HepG2 (cell line): ENCODE results near the gene FN1. TPM values are rescaled to one million over a fixed set of nuclear protein-coding genes. Genes with fewer than 3 reads are reported as not detected.

ENCODE experiments used
- ATAC-seq: fragments of 200-7000 bp; cut with Tn5 transposase; 3 replicates; pipeline ENCODE4 v1.9.1; 2020; ENCODE audit warnings: mild to moderate bottlenecking, moderate library complexity
- BruUV-seq: library from RNA; stranded (reverse); fragments of 400-500 nt; replicated peaks from 2 replicates; lab custom pipeline; 2021; lab: Mats Ljungman, UMichigan
- CTCF ChIA-PET: fragments of 300-600 bp; formaldehyde crosslinking; extraction: SDS; loops from one replicate; lab custom pipeline; 2021; ENCODE audit warnings: low total read pairs, inconsistent platforms, low intra/inter-chr PET ratio; lab: Yijun Ruan, JAX
- POLR2A ChIA-PET: fragments of 350-600 bp; sonication (Branson Sonifier 250); formaldehyde crosslinking; loops from one replicate; lab custom pipeline; 2020; ENCODE audit warnings: antibody characterized with exemption, inconsistent platforms; lab: Yijun Ruan, JAX
- DNase-seq: peaks from one replicate; pipeline ENCODE4 v3.0.0-alpha.2; 2015; ENCODE audit warnings: low spot score
- FAIRE-seq: peaks from 3 replicates; lab custom pipeline; 2011; peaks lifted over from hg19 to GRCh38; lab: Jason Lieb, UNC
- H2AFZ ChIP-seq: one replicate; pipeline ENCODE4 v1.6.1; 2011; ENCODE audit warnings: low read length, inconsistent platforms
- H3K27ac ChIP-seq: fragments of 300-600 bp; 3 replicates; pipeline ENCODE4 v1.8.0; 2011; ENCODE audit warnings: mixed run types, mild to moderate bottlenecking, mixed read lengths, low read length, inconsistent platforms; ENCODE audit not compliant: insufficient read depth; ENCODE audit errors: extremely low read length
- H3K27me3 ChIP-seq, 2 experiments: fragments of 200-600 bp in 1 of 2; 2 replicates in 1 of 2; 3 replicates in 1 of 2; pipeline versions ENCODE4 v1.6.0 to v1.8.0; 2011; ENCODE audit warnings: low read length in 2 of 2, mild to moderate bottlenecking in 2 of 2, moderate library complexity in 2 of 2, inconsistent platforms in 1 of 2; ENCODE audit not compliant: insufficient read depth in 2 of 2, control insufficient read depth in 1 of 2
- H3K36me3 ChIP-seq, 2 experiments: fragments of 200-600 bp in 1 of 2; replicated peaks in 1 of 2; 2 replicates in 1 of 2; 3 replicates in 1 of 2; pipeline versions ENCODE4 v1.5.1 to v1.8.0; 2011; ENCODE audit warnings: low read length in 2 of 2, inconsistent platforms in 1 of 2; ENCODE audit not compliant: insufficient read depth in 2 of 2, control insufficient read depth in 1 of 2
- H3K4me1 ChIP-seq: 2 replicates; pipeline ENCODE4 v1.5.1; 2012; ENCODE audit warnings: low read length, inconsistent platforms; ENCODE audit not compliant: insufficient read depth
- H3K4me2 ChIP-seq: 2 replicates; pipeline ENCODE4 v1.6.0; 2011; ENCODE audit warnings: low read depth, low read length, inconsistent platforms
- H3K4me3 ChIP-seq, 3 experiments: fragments of 200-600 bp in 1 of 3; sonication (generic), shearing (Covaris generic) in 1 of 3; replicated peaks in 1 of 3; 2 replicates each; pipeline ENCODE4 v1.5.1; 2011 to 2016; ENCODE audit warnings: low read length in 3 of 3, inconsistent platforms in 2 of 3, low read depth in 2 of 3, mild to moderate bottlenecking in 2 of 3, control low read depth in 1 of 3, mixed read lengths in 1 of 3; ENCODE audit not compliant: insufficient read depth in 1 of 3
- H3K79me2 ChIP-seq: one replicate; pipeline ENCODE4 v1.6.1; 2011; ENCODE audit warnings: low read length, inconsistent platforms; ENCODE audit not compliant: insufficient read depth
- H3K9ac ChIP-seq: 2 replicates; pipeline ENCODE4 v1.6.0; 2011; ENCODE audit warnings: mild to moderate bottlenecking, low read depth, low read length, inconsistent platforms; ENCODE audit not compliant: insufficient read depth
- H3K9me3 ChIP-seq: 2 replicates; pipeline ENCODE4 v1.5.1; 2012; ENCODE audit warnings: mild to moderate bottlenecking, low read length
- H4K20me1 ChIP-seq: 2 replicates; pipeline ENCODE4 v1.6.0; 2011; ENCODE audit warnings: inconsistent platforms, mild to moderate bottlenecking, low read length, moderate library complexity; ENCODE audit not compliant: insufficient read depth
- AGO2 ChIP-seq: fragments of 200-400 bp; formaldehyde crosslinking; optimal IDR thresholded peaks from 2 replicates; pipeline ENCODE3; 2017; ENCODE audit warnings: mild to moderate bottlenecking, low read depth, low read length, moderate library complexity
- HNRNPUL1 ChIP-seq: fragments of 200-400 bp; formaldehyde crosslinking; IDR thresholded peaks from 2 replicates; pipeline ENCODE4 v1.6.1; 2017; ENCODE audit warnings: low read depth, mild to moderate bottlenecking, low read length, moderate library complexity
- POLR2G ChIP-seq: fragments of 200-400 bp; formaldehyde crosslinking; IDR thresholded peaks from 2 replicates; pipeline ENCODE4 v1.6.1; 2018; ENCODE audit warnings: mild to moderate bottlenecking, low read depth, low read length, moderate library complexity
- RBM22 ChIP-seq: fragments of 200-400 bp; formaldehyde crosslinking; optimal IDR thresholded peaks from 2 replicates; pipeline ENCODE3; 2017; ENCODE audit warnings: mild to moderate bottlenecking, low read length, moderate library complexity
- RBM39 ChIP-seq: fragments of 200-400 bp; formaldehyde crosslinking; IDR thresholded peaks from one replicate; pipeline ENCODE4 v1.6.1; 2018; ENCODE audit warnings: antibody characterized with exemption, mild to moderate bottlenecking, low read depth, low read length; ENCODE audit not compliant: poor library complexity, severe bottlenecking
- SYNCRIP ChIP-seq: fragments of 200-400 bp; formaldehyde crosslinking; IDR thresholded peaks from 2 replicates; pipeline ENCODE4 v1.6.1; 2018; ENCODE audit warnings: mild to moderate bottlenecking, low read depth, low read length; ENCODE audit not compliant: insufficient read depth
- TCF12 ChIP-seq, 2 experiments: fragments of 450-650 bp in 1 of 2; sonication (generic) in 1 of 2; formaldehyde crosslinking in 1 of 2; IDR thresholded peaks; 2 replicates each; pipeline versions ENCODE4 v1.6.1 to v1.8.0; 2017 to 2022; ENCODE audit warnings: antibody characterized with exemption in 1 of 2, mild to moderate bottlenecking in 1 of 2, missing genetic modification reagents in 1 of 2, moderate library complexity in 1 of 2
- ZNF564 ChIP-seq: sonication (generic); formaldehyde crosslinking; IDR thresholded peaks from 2 replicates; pipeline ENCODE4 v1.8.1; 2023; ENCODE audit warnings: mild to moderate bottlenecking, missing genetic modification reagents
- ZNF816 ChIP-seq: sonication (generic); formaldehyde crosslinking; IDR thresholded peaks from 2 replicates; pipeline ENCODE4 v1.8.0; 2022; ENCODE audit warnings: missing genetic modification reagents, mild to moderate bottlenecking, borderline replicate concordance
- WGBS: methylation state at CpG from one replicate; pipeline ENCODE4 v1.1.6; 2017; ENCODE audit warnings: low lambda C conversion rate; 5-methylcytosine and 5-hydroxymethylcytosine counted together
- in situ Hi-C: cut with HindIII; loops from 2 replicates; pipeline ENCODE4 v1.10.0; 2017; ENCODE audit warnings: low pct_unique_long_range_greater_than_20kb; ENCODE audit not compliant: extremely low pct_ligation_motif_present
- intact Hi-C: fragments of 100-400 bp; cut with micrococcal nuclease; formaldehyde crosslinking; loops from one replicate; pipeline ENCODE4 v1.10.0; 2022; ENCODE audit not compliant: unreplicated experiment
- polyA plus RNA-seq, 8 experiments: library from polyadenylated mRNA; depleted of rRNA in 3 of 8; stranded (reverse) in 7 of 8; unstranded in 1 of 8; fragments of >200 nt; fragmentation: Illumina TruSeq in 4 of 8; extraction: Trizol in 4 of 8; gene quantifications; 2 replicates each; pipeline versions ENCODE4 v1.2.1 to v1.2.3, GENCODE V29; 2011 to 2016; ENCODE audit warnings: low read depth in 4 of 8, missing spikeins in 1 of 8, mixed read lengths in 1 of 8; ENCODE audit not compliant: insufficient read depth in 1 of 8
- total RNA-seq, 5 experiments: library from RNA; depleted of rRNA; stranded (reverse); fragments of >200 nt; fragmentation: Illumina TruSeq; extraction: Trizol; gene quantifications; 2 replicates each; pipeline ENCODE4 v1.2.3, GENCODE V29; 2016; ENCODE audit warnings: low read depth in 1 of 5
- TF ChIP-seq, protein P1 (sequence below): sonication (generic); formaldehyde crosslinking; IDR thresholded peaks from 2 replicates; pipeline ENCODE4 v1.4.0; 2020; ENCODE audit warnings: missing genetic modification reagents
- TF ChIP-seq, protein P2 (sequence below): sonication (generic); formaldehyde crosslinking; IDR thresholded peaks from 2 replicates; pipeline ENCODE4 v1.4.0; 2020; ENCODE audit warnings: missing genetic modification reagents, low read depth, mild to moderate bottlenecking, borderline replicate concordance
- TF ChIP-seq, protein P3 (sequence below): sonication (generic); formaldehyde crosslinking; IDR thresholded peaks from 2 replicates; pipeline ENCODE4 v1.4.0; 2020; ENCODE audit warnings: missing genetic modification reagents

FN1 gene
- total and polyA plus RNA-seq, 2 of the 13 experiments (the other 11 are each of a cell fraction or from before 2014, with no cell fraction given): 1,847 to 6,471 TPM

DNA sequence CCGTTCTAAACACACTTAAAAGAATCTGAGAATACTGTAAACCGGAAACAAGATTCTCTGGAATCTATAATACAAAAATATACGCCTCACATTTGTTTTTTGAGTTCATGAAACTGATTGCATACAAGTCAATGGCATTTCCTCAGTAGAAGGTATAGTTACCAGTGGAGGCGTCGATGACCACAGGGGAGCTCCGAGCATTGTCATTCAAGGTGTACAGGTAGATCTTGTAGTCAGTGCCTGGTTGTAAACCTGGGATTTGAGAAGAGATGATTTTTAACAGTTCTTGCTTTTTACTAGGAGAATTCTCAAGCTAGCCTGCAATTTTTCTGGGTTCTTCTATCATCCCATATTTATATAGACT, 60.4 kb downstream of the FN1 start:
- no peak for DNase-seq
- Histone ChIP-seq H3K4me1 (no peaks in the 10 kb centered on the region), H3K9me3 (no peaks in the 10 kb centered on the region), H3K36me3 (peaks cover 49 to 97% of the 10 kb centered on the region in 2 experiments), H3K79me2 (no peaks in the 10 kb centered on the region), H3K4me3 (no peak overlapping the region), H3K27me3 (no peaks in the 10 kb centered on the region), H4K20me1 (peaks cover 9% of the 10 kb centered on the region), H3K27ac (no peak overlapping the region), H2AFZ (no peak overlapping the region), H3K4me2 (no peak overlapping the region), H3K9ac (no peak overlapping the region)
- WGBS: 97% methylated on average over 6 of the region's 6 CpGs
- intact Hi-C loops (no loop called here), in situ Hi-C loops (no loop called here)
- ChIA-PET POLR2A (interaction anchor here (1.1 kb wide), 1 partner anchor 27 kb away, joined by 3 read pairs; no protein-coding TSS in a partner anchor), CTCF (no interaction called here)
- peak; percentile 51; the same call in 1 of the 2 replicates for TF ChIP-seq POLR2G
- peak; percentile 93 for TF ChIP-seq RBM22
- TF ChIP-seq AGO2: peak; percentile 63
- TF ChIP-seq ZNF816: peak; percentile 13; the same call in 1 of the 2 replicates
- TF ChIP-seq TCF12 (IDR thresholded peaks at IDR 0.05): no peak
- TF ChIP-seq TCF12 (CRISPR knock-in tag; IDR thresholded peaks at IDR 0.05): no peak
- BruUV-seq: no TSS peak
- no peak for ATAC-seq
- no peak for FAIRE-seq

DNA sequence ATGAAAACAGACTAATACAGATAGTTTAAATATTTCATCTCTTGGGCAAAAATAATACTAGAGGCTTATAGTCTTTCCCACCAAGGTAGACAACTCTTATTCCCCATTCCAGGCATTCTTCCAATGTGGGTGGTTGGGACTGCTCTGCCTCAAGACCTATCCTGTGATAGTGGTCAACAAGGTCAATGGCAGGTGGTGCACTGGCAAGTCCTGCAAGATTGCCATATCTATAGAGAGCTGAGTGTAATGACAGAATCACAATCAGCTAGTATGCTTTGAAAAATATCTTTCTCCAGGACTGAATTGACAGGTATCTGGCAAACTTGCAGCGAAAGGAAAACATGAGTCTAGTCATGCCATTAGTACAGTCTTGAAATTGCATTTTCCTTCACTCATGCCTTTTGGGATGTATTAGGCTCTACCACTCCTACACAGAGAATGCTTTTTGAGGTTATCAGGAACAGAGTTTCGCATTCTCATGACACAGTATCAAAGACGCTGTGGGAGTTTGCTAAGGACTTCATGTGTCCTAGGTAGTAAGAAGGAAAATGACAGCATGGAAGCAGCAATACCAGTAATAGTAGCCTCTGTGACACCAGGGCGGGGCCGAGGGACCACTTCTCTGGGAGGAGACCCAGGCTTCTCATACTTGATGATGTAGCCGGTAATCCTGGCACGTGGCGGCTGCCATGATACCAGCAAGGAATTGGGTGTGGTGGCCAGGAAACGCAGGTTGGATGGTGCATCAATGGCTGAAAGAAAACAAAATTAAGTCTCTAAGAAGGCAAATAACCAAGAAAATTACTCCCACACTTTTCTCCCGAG, 61.0 kb downstream of the FN1 start:
- peaks cover 15% of the 10 kb centered on the region for H4K20me1 ChIP-seq
- H3K79me2 ChIP-seq: no peaks in the 10 kb centered on the region
- H3K9me3 ChIP-seq: no peaks in the 10 kb centered on the region
- FAIRE-seq (no peak), DNase-seq (no peak), ATAC-seq (peak; percentile 16)
- H3K9ac ChIP-seq: no peak overlapping the region
- H3K27ac ChIP-seq: no peak overlapping the region
- WGBS: 97% methylated on average over 10 of the region's 10 CpGs
- intact Hi-C loops: no loop called here
- no peak overlapping the region for H3K4me2 ChIP-seq
- CTCF ChIA-PET: no interaction called here
- in situ Hi-C loops: no loop called here
- H3K4me1 ChIP-seq: no peaks in the 10 kb centered on the region
- POLR2A ChIA-PET: no interaction called here
- no TSS peak for BruUV-seq
- no peak overlapping the region for H3K4me3 ChIP-seq
- H3K36me3 ChIP-seq: peaks cover 52 to 97% of the 10 kb centered on the region in 2 experiments
- H3K27me3 ChIP-seq: no peaks in the 10 kb centered on the region
- no peak overlapping the region for H2AFZ ChIP-seq
- TF ChIP-seq RBM39 (no peak), HNRNPUL1 (no peak), ZNF564 (CRISPR knock-in tag) (no peak), SYNCRIP (no peak)
- TF ChIP-seq, protein P1, sequence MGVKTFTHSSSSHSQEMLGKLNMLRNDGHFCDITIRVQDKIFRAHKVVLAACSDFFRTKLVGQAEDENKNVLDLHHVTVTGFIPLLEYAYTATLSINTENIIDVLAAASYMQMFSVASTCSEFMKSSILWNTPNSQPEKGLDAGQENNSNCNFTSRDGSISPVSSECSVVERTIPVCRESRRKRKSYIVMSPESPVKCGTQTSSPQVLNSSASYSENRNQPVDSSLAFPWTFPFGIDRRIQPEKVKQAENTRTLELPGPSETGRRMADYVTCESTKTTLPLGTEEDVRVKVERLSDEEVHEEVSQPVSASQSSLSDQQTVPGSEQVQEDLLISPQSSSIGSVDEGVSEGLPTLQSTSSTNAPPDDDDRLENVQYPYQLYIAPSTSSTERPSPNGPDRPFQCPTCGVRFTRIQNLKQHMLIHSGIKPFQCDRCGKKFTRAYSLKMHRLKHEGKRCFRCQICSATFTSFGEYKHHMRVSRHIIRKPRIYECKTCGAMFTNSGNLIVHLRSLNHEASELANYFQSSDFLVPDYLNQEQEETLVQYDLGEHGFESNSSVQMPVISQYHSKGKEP (CRISPR knock-in tag): no peak
- TF ChIP-seq, protein P2, sequence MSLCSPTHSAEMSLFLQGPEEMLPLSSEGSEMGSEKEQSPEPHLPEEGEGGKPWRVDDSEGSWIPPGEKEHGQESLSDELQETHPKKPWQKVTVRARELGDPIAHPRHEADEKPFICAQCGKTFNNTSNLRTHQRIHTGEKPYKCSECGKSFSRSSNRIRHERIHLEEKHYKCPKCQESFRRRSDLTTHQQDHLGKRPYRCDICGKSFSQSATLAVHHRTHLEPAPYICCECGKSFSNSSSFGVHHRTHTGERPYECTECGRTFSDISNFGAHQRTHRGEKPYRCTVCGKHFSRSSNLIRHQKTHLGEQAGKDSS (CRISPR knock-in tag): 0 out of 2 replicates have a peak, but pooled peaks have one; percentile 10
- TF ChIP-seq, protein P3, sequence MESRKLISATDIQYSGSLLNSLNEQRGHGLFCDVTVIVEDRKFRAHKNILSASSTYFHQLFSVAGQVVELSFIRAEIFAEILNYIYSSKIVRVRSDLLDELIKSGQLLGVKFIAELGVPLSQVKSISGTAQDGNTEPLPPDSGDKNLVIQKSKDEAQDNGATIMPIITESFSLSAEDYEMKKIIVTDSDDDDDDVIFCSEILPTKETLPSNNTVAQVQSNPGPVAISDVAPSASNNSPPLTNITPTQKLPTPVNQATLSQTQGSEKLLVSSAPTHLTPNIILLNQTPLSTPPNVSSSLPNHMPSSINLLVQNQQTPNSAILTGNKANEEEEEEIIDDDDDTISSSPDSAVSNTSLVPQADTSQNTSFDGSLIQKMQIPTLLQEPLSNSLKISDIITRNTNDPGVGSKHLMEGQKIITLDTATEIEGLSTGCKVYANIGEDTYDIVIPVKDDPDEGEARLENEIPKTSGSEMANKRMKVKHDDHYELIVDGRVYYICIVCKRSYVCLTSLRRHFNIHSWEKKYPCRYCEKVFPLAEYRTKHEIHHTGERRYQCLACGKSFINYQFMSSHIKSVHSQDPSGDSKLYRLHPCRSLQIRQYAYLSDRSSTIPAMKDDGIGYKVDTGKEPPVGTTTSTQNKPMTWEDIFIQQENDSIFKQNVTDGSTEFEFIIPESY (CRISPR knock-in tag): no peak
